OCI-LY1 (cell line): ENCODE measurements around the gene C12orf76.
A peak's percentile ranks its signal among the peaks of the same experiment; 100 is the strongest.

ENCODE experiments used
- H2AFZ ChIP-seq: fragments of 200-600 bp; sonication (generic), shearing (Covaris generic); 2 replicates; pipeline ENCODE4 v1.6.0; 2014; ENCODE audit warnings: antibody characterized with exemption, mild to moderate bottlenecking, low read length
- H3F3A ChIP-seq: fragments of 200-600 bp; sonication (generic), shearing (Covaris generic); 2 replicates; pipeline ENCODE4 v1.6.0; 2014; ENCODE audit warnings: mild to moderate bottlenecking, antibody characterized with exemption, low read length, moderate library complexity; ENCODE audit not compliant: insufficient read depth
- H3K27ac ChIP-seq: fragments of 200-600 bp; sonication (generic); 2 replicates; pipeline ENCODE4 v1.5.1; 2014; ENCODE audit warnings: low read length, mixed run types, mild to moderate bottlenecking, low read depth; ENCODE audit not compliant: poor library complexity, severe bottlenecking
- H3K27me3 ChIP-seq: fragments of 200-600 bp; sonication (generic); 2 replicates; pipeline ENCODE4 v1.6.0; 2014; ENCODE audit warnings: antibody characterized with exemption, mild to moderate bottlenecking, low read length, moderate library complexity; ENCODE audit not compliant: insufficient read depth
- H3K36me3 ChIP-seq: fragments of 200-600 bp; sonication (generic); 2 replicates; pipeline ENCODE4 v1.6.1; 2014; ENCODE audit warnings: mild to moderate bottlenecking, antibody characterized with exemption, low read length, moderate library complexity, mixed read lengths; ENCODE audit not compliant: insufficient read depth
- H3K4me1 ChIP-seq: fragments of 200-600 bp; sonication (generic); 2 replicates; pipeline ENCODE4 v1.5.1; 2014; ENCODE audit warnings: mild to moderate bottlenecking, low read length, moderate library complexity; ENCODE audit not compliant: insufficient read depth, severe bottlenecking
- H3K4me2 ChIP-seq: fragments of 200-600 bp; sonication (generic), shearing (Covaris generic); 2 replicates; pipeline ENCODE4 v1.6.1; 2014; ENCODE audit warnings: low read length
- H3K4me3 ChIP-seq: fragments of 200-600 bp; sonication (generic); 2 replicates; pipeline ENCODE4 v1.5.1; 2014; ENCODE audit warnings: low read length, low read depth, mild to moderate bottlenecking, mixed read lengths; ENCODE audit not compliant: poor library complexity, severe bottlenecking
- H3K79me2 ChIP-seq: fragments of 200-600 bp; shearing (Covaris generic); 2 replicates; pipeline ENCODE4 v1.6.1; 2016; ENCODE audit warnings: mixed run types, low read length, mixed read lengths; ENCODE audit not compliant: insufficient read depth
- H3K9ac ChIP-seq: fragments of 200-600 bp; sonication (generic), shearing (Covaris generic); 2 replicates; pipeline ENCODE4 v1.6.1; 2014; ENCODE audit warnings: mild to moderate bottlenecking, low read length, mixed read lengths
- H3K9me2 ChIP-seq: fragments of 200-600 bp; sonication (generic), shearing (Covaris generic); 2 replicates; pipeline ENCODE4 v1.6.1; 2014; ENCODE audit warnings: low read depth, mild to moderate bottlenecking, low read length, mixed read lengths
- H3K9me3 ChIP-seq: fragments of 200-600 bp; shearing (Covaris generic); 2 replicates; pipeline ENCODE4 v1.6.1; 2014; ENCODE audit warnings: low read length, mixed read lengths
- H4K20me1 ChIP-seq: fragments of 200-600 bp; sonication (generic), shearing (Covaris generic); 2 replicates; pipeline ENCODE4 v1.6.0; 2016; ENCODE audit warnings: mild to moderate bottlenecking, low read length; ENCODE audit not compliant: insufficient read depth
- EZH2 ChIP-seq: fragments of 200-600 bp; sonication (generic), shearing (Covaris generic); IDR thresholded peaks from 2 replicates; pipeline ENCODE4 v1.8.0; 2017; ENCODE audit warnings: borderline replicate concordance, mixed run types, mild to moderate bottlenecking, antibody characterized with exemption, low read length, moderate library complexity, mixed read lengths
- TF ChIP-seq, protein P1 (sequence below): fragments of 200-600 bp; sonication (generic), shearing (Covaris generic); IDR thresholded peaks from 2 replicates; pipeline ENCODE4 v1.5.1; 2017; ENCODE audit warnings: mild to moderate bottlenecking, antibody characterized with exemption, low read length, moderate library complexity, mixed read lengths

Gene C12orf76

GRCh38 chr12:110015132-110015531 lies 33.2 kb downstream of the C12orf76 start:
- no peak overlapping the region for H3K4me2 ChIP-seq
- H2AFZ ChIP-seq: no peak overlapping the region
- no peak overlapping the region for H3K27ac ChIP-seq
- H3F3A ChIP-seq: peaks cover 5% of the 10 kb centered on the region; the same call in 1 of the 2 replicates
- H3K9me3 ChIP-seq: no peaks in the 10 kb centered on the region
- H3K4me3 ChIP-seq: no peak overlapping the region
- peaks cover 32% of the 10 kb centered on the region for H3K4me1 ChIP-seq
- H3K79me2 ChIP-seq: peaks cover 4% of the 10 kb centered on the region; the same call in 1 of the 2 replicates
- H3K9me2 ChIP-seq: no peaks in the 10 kb centered on the region
- peaks cover 63% of the 10 kb centered on the region for H3K36me3 ChIP-seq
- H3K27me3 ChIP-seq: no peaks in the 10 kb centered on the region
- TF ChIP-seq, protein P1, sequence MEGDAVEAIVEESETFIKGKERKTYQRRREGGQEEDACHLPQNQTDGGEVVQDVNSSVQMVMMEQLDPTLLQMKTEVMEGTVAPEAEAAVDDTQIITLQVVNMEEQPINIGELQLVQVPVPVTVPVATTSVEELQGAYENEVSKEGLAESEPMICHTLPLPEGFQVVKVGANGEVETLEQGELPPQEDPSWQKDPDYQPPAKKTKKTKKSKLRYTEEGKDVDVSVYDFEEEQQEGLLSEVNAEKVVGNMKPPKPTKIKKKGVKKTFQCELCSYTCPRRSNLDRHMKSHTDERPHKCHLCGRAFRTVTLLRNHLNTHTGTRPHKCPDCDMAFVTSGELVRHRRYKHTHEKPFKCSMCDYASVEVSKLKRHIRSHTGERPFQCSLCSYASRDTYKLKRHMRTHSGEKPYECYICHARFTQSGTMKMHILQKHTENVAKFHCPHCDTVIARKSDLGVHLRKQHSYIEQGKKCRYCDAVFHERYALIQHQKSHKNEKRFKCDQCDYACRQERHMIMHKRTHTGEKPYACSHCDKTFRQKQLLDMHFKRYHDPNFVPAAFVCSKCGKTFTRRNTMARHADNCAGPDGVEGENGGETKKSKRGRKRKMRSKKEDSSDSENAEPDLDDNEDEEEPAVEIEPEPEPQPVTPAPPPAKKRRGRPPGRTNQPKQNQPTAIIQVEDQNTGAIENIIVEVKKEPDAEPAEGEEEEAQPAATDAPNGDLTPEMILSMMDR: no peak
- no peak for TF ChIP-seq EZH2
- H3K9ac ChIP-seq: no peak overlapping the region
- no peaks in the 10 kb centered on the region for H4K20me1 ChIP-seq

GRCh38 chr12:110012659-110013058 lies 35.7 kb downstream of the C12orf76 start:
- Histone ChIP-seq H3K36me3 (peaks cover 38% of the 10 kb centered on the region), H3K9me3 (no peaks in the 10 kb centered on the region), H3K79me2 (peaks cover 23% of the 10 kb centered on the region), H3K4me2 (peak overlapping the region; percentile 90; the same call in 1 of the 2 replicates), H3K9me2 (no peaks in the 10 kb centered on the region), H3K4me3 (peak overlapping the region; percentile 60), H4K20me1 (no peaks in the 10 kb centered on the region), H3K4me1 (peaks cover 51% of the 10 kb centered on the region), H3K9ac (peak overlapping the region; percentile 31; the same call in 1 of the 2 replicates), H3K27ac (peak overlapping the region; percentile 95), H3K27me3 (no peaks in the 10 kb centered on the region), H2AFZ (no peak overlapping the region), H3F3A (peaks cover 5% of the 10 kb centered on the region; the same call in 1 of the 2 replicates)
- no peak for TF ChIP-seq EZH2
- TF ChIP-seq, protein P1: no peak

GRCh38 chr12:110012137-110012536 lies 36.2 kb downstream of the C12orf76 start:
- H3K9me3 ChIP-seq: no peaks in the 10 kb centered on the region
- no peak for TF ChIP-seq EZH2
- TF ChIP-seq, protein P1: no peak
- peaks cover 51% of the 10 kb centered on the region for H3K4me1 ChIP-seq
- H3K27me3 ChIP-seq: no peaks in the 10 kb centered on the region
- H2AFZ ChIP-seq: no peak overlapping the region
- no peaks in the 10 kb centered on the region for H4K20me1 ChIP-seq
- H3K27ac ChIP-seq: peak overlapping the region; percentile 95
- peaks cover 5% of the 10 kb centered on the region; the same call in 1 of the 2 replicates for H3F3A ChIP-seq
- no peaks in the 10 kb centered on the region for H3K9me2 ChIP-seq
- peak overlapping the region; percentile 90 for H3K4me2 ChIP-seq
- peak overlapping the region; percentile 60 for H3K4me3 ChIP-seq
- peaks cover 27% of the 10 kb centered on the region for H3K79me2 ChIP-seq
- H3K36me3 ChIP-seq: peaks cover 33% of the 10 kb centered on the region
- H3K9ac ChIP-seq: peak overlapping the region; percentile 75
